Tibial nerve (tissue), 4 donors: ENCODE measurements around the gene COL28A1. TPM values are rescaled to one million over a fixed set of nuclear protein-coding genes. Genes with fewer than 3 reads are reported as not detected.

ENCODE experiments used
- DNase-seq, 2 donors: peaks; one replicate each; pipeline ENCODE4 v3.0.0-alpha.2; 2019; ENCODE audit warnings: low spot score in 2 of 2
- H3K27ac ChIP-seq, 4 donors: fragments of 200-600 bp; sonication (generic) in 3 of 4; one replicate each; pipeline ENCODE4 v1.5.1; 2017 to 2019; ENCODE audit warnings: mild to moderate bottlenecking in 1 of 4
- H3K27me3 ChIP-seq, 2 donors: fragments of 200-600 bp; sonication (generic) in 1 of 2; one replicate each; pipeline versions ENCODE4 v1.5.1 to v1.6.0; 2017 to 2019
- H3K36me3 ChIP-seq, 3 donors: fragments of 200-600 bp; sonication (generic); one replicate each; pipeline ENCODE4 v1.5.1; 2018 to 2019
- H3K4me1 ChIP-seq, 4 donors: fragments of 200-600 bp; sonication (generic) in 3 of 4; one replicate each; pipeline ENCODE4 v1.5.1; 2017 to 2019
- H3K4me3 ChIP-seq, 4 donors: fragments of 200-600 bp; sonication (generic) in 3 of 4; one replicate each; pipeline ENCODE4 v1.5.1; 2017 to 2019; ENCODE audit warnings: mild to moderate bottlenecking in 1 of 4, moderate library complexity in 1 of 4
- H3K9me3 ChIP-seq, 4 donors: fragments of 200-600 bp; sonication (generic) in 3 of 4; one replicate each; pipeline ENCODE4 v1.5.1; 2017 to 2019
- CTCF ChIP-seq, 5 experiments: fragments of 200-600 bp in 3 of 5; fragments of 450-650 bp in 2 of 5; sonication (generic) in 3 of 5; IDR thresholded peaks; one replicate each; pipeline ENCODE4 v1.5.1; 2016 to 2019; ENCODE audit warnings: antibody characterized with exemption in 5 of 5, mild to moderate bottlenecking in 3 of 5, moderate library complexity in 2 of 5
- EP300 ChIP-seq, 2 donors: sonication (generic); formaldehyde crosslinking; IDR thresholded peaks; one replicate each; pipeline ENCODE4 v1.6.1; 2017; ENCODE audit warnings: antibody characterized with exemption in 2 of 2, mild to moderate bottlenecking in 1 of 2
- POLR2A ChIP-seq, 2 donors: fragments of 450-650 bp; IDR thresholded peaks; one replicate each; pipeline ENCODE4 v1.6.1; 2017; ENCODE audit warnings: antibody characterized with exemption in 2 of 2, mild to moderate bottlenecking in 2 of 2, moderate library complexity in 2 of 2
- WGBS, 2 donors: methylation state at CpG; one replicate each; pipeline ENCODE4 v1.1.5; 2018; 5-methylcytosine and 5-hydroxymethylcytosine counted together
- total RNA-seq, 4 donors: library from RNA; depleted of rRNA; stranded (reverse); fragments of >200 nt; gene quantifications; one replicate each; pipeline ENCODE4 v1.1.0, GENCODE V29; 2016

The COL28A1 gene
- total RNA-seq, 4 donors from 2014 or later, result 60.0 to 142 (median 122) TPM

- no peaks in the 10 kb centered on the region for H3K4me1 ChIP-seq
- 24% methylated on average over 1 of the region's 1 CpG for WGBS, 2 donors
- no peak for DNase-seq
- H3K36me3 ChIP-seq, result no peaks in the 10 kb centered on the region
- no peak overlapping the region for H3K27ac ChIP-seq
- no peaks in the 10 kb centered on the region for H3K27me3 ChIP-seq
- TF ChIP-seq CTCF (IDR thresholded peaks at IDR 0.05), result no peak
- TF ChIP-seq POLR2A (IDR thresholded peaks at IDR 0.05), result no peak
- no peak for TF ChIP-seq EP300 (IDR thresholded peaks at IDR 0.05)
- H3K9me3 ChIP-seq, result peaks cover 0 to 3% (median 0%) of the 10 kb centered on the region in 4 donors
- no peak overlapping the region for H3K4me3 ChIP-seq
These were observed 206.3 kb downstream of the COL28A1 start for GRCh38 chr7:7329326-7329725.

GRCh38 chr7:7327423-7327822 lies 208.2 kb downstream of the COL28A1 start:
- Histone ChIP-seq H3K4me3 (no peak overlapping the region), H3K27ac (no peak overlapping the region), H3K36me3 (no peaks in the 10 kb centered on the region), H3K27me3 (no peaks in the 10 kb centered on the region), H3K9me3 (no peaks in the 10 kb centered on the region), H3K4me1 (no peaks in the 10 kb centered on the region)
- no peak for DNase-seq
- TF ChIP-seq CTCF (IDR thresholded peaks at IDR 0.05) (no peak), EP300 (IDR thresholded peaks at IDR 0.05) (no peak), POLR2A (IDR thresholded peaks at IDR 0.05) (no peak)
- WGBS, 2 donors, result 54 to 65% methylated on average over 2 of the region's 2 CpGs

GRCh38 chr7:7324698-7325097 lies 211.0 kb downstream of the COL28A1 start:
- WGBS, 2 donors, result 84 to 87% methylated on average over 3 of the region's 3 CpGs
- H3K27me3 ChIP-seq, result no peaks in the 10 kb centered on the region
- DNase-seq, result no peak
- H3K4me3 ChIP-seq, result no peak overlapping the region
- H3K27ac ChIP-seq, result no peak overlapping the region
- TF ChIP-seq CTCF (IDR thresholded peaks at IDR 0.05) (no peak), EP300 (IDR thresholded peaks at IDR 0.05) (no peak), POLR2A (IDR thresholded peaks at IDR 0.05) (no peak)
- no peaks in the 10 kb centered on the region for H3K9me3 ChIP-seq
- H3K4me1 ChIP-seq, result no peaks in the 10 kb centered on the region
- H3K36me3 ChIP-seq, result no peaks in the 10 kb centered on the region

- Histone ChIP-seq H3K36me3 (no peaks in the 10 kb centered on the region), H3K27ac (no peak overlapping the region), H3K9me3 (no peaks in the 10 kb centered on the region), H3K4me3 (no peak overlapping the region), H3K27me3 (no peaks in the 10 kb centered on the region), H3K4me1 (no peaks in the 10 kb centered on the region)
- WGBS, 2 donors, result 75 to 82% methylated on average over 2 of the region's 2 CpGs
- DNase-seq, result no peak
- TF ChIP-seq POLR2A (IDR thresholded peaks at IDR 0.05) (no peak), CTCF (IDR thresholded peaks at IDR 0.05) (no peak), EP300 (IDR thresholded peaks at IDR 0.05) (no peak)
These were observed 211.8 kb downstream of the COL28A1 start for GRCh38 chr7:7323921-7324320.

- Histone ChIP-seq H3K27me3 (no peaks in the 10 kb centered on the region), H3K4me3 (no peak overlapping the region), H3K36me3 (no peaks in the 10 kb centered on the region), H3K9me3 (no peaks in the 10 kb centered on the region), H3K27ac (no peak overlapping the region), H3K4me1 (no peaks in the 10 kb centered on the region)
- no peak for DNase-seq
- WGBS, 2 donors, result 68 to 73% methylated on average over 6 of the region's 6 CpGs
- TF ChIP-seq CTCF (IDR thresholded peaks at IDR 0.05) (no peak), EP300 (IDR thresholded peaks at IDR 0.05) (no peak), POLR2A (IDR thresholded peaks at IDR 0.05) (no peak)
These were observed 212.3 kb downstream of the COL28A1 start for GRCh38 chr7:7323352-7323751.
